DND-41 (cell line): ENCODE data around the gene RABL6.

Experiments used
- ATAC-seq: fragments of 200-7000 bp; cut with Tn5 transposase; 3 replicates; pipeline ENCODE4 v1.9.1; 2021; ENCODE audit warnings: low read depth; ENCODE audit not compliant: insufficient read depth
- DNase-seq: peaks from one replicate; pipeline ENCODE4 v3.0.0-alpha.2; 2020
- H2AFZ ChIP-seq: 2 replicates; pipeline ENCODE4 v1.6.0; 2012; ENCODE audit warnings: low read depth, low read length
- H3K27ac ChIP-seq: 2 replicates; pipeline ENCODE4 v1.5.1; 2012; ENCODE audit warnings: low read length, inconsistent platforms
- H3K27me3 ChIP-seq: fragments of 200-600 bp; sonication (generic); 2 replicates; pipeline ENCODE4 v1.6.0; 2012; ENCODE audit warnings: low read length, mild to moderate bottlenecking, inconsistent platforms; ENCODE audit not compliant: insufficient read depth, poor library complexity
- H3K36me3 ChIP-seq: 2 replicates; pipeline ENCODE4 v1.5.1; 2012; ENCODE audit warnings: low read length, inconsistent platforms; ENCODE audit not compliant: insufficient read depth
- H3K4me1 ChIP-seq: 2 replicates; pipeline ENCODE4 v1.5.1; 2012; ENCODE audit warnings: mild to moderate bottlenecking, low read length; ENCODE audit not compliant: insufficient read depth
- H3K4me2 ChIP-seq: 2 replicates; pipeline ENCODE4 v1.6.0; 2012; ENCODE audit warnings: mild to moderate bottlenecking, moderate library complexity, low read length, inconsistent platforms; ENCODE audit not compliant: insufficient read depth
- H3K4me3 ChIP-seq, 2 experiments: fragments of 200-600 bp in 1 of 2; shearing (Covaris generic) in 1 of 2; 2 replicates each; pipeline ENCODE4 v1.5.1; 2012 to 2016; ENCODE audit warnings: inconsistent platforms in 2 of 2, low read length in 2 of 2, mild to moderate bottlenecking in 2 of 2, low read depth in 1 of 2, moderate library complexity in 1 of 2
- H3K79me2 ChIP-seq: 2 replicates; pipeline ENCODE4 v1.6.0; 2012; ENCODE audit warnings: low read length, inconsistent platforms; ENCODE audit not compliant: insufficient read depth
- H3K9ac ChIP-seq: 2 replicates; pipeline ENCODE4 v1.6.0; 2012; ENCODE audit warnings: low read depth, mild to moderate bottlenecking, inconsistent platforms, low read length, moderate library complexity
- H3K9me3 ChIP-seq: 2 replicates; pipeline ENCODE4 v1.5.1; 2012; ENCODE audit warnings: low read length, moderate library complexity, mild to moderate bottlenecking, inconsistent platforms; ENCODE audit not compliant: insufficient read depth, severe bottlenecking
- H4K20me1 ChIP-seq: 2 replicates; pipeline ENCODE4 v1.6.0; 2012; ENCODE audit warnings: low read length; ENCODE audit not compliant: insufficient read depth
- EZH2 ChIP-seq: IDR thresholded peaks from 3 replicates; pipeline ENCODE4 v1.6.1; 2012; ENCODE audit warnings: borderline replicate concordance, low read depth, mild to moderate bottlenecking, moderate library complexity, low read length, inconsistent platforms; ENCODE audit not compliant: severe bottlenecking
- TF ChIP-seq, protein P1 (sequence below): IDR thresholded peaks from 2 replicates; pipeline ENCODE4 v1.5.1; 2012; ENCODE audit warnings: borderline replicate concordance, low read length, moderate library complexity, mild to moderate bottlenecking; ENCODE audit not compliant: poor library complexity, severe bottlenecking; ENCODE audit errors: extremely low read depth

The RABL6 gene

GRCh38 chr9:136876476-136876875 lies 68.7 kb downstream of the RABL6 start:
- DNase-seq = no peak
- Histone ChIP-seq H3K79me2 (no peaks in the 10 kb centered on the region), H3K4me1 (no peaks in the 10 kb centered on the region), H4K20me1 (no peaks in the 10 kb centered on the region), H3K27ac (no peak overlapping the region), H3K27me3 (no peaks in the 10 kb centered on the region), H3K9ac (no peak overlapping the region), H2AFZ (no peak overlapping the region), H3K4me3 (no peak overlapping the region), H3K36me3 (no peaks in the 10 kb centered on the region), H3K9me3 (peaks cover 12% of the 10 kb centered on the region), H3K4me2 (no peak overlapping the region)
- TF ChIP-seq, protein P1, sequence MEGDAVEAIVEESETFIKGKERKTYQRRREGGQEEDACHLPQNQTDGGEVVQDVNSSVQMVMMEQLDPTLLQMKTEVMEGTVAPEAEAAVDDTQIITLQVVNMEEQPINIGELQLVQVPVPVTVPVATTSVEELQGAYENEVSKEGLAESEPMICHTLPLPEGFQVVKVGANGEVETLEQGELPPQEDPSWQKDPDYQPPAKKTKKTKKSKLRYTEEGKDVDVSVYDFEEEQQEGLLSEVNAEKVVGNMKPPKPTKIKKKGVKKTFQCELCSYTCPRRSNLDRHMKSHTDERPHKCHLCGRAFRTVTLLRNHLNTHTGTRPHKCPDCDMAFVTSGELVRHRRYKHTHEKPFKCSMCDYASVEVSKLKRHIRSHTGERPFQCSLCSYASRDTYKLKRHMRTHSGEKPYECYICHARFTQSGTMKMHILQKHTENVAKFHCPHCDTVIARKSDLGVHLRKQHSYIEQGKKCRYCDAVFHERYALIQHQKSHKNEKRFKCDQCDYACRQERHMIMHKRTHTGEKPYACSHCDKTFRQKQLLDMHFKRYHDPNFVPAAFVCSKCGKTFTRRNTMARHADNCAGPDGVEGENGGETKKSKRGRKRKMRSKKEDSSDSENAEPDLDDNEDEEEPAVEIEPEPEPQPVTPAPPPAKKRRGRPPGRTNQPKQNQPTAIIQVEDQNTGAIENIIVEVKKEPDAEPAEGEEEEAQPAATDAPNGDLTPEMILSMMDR = no peak
- TF ChIP-seq EZH2 = no peak
- ATAC-seq = no peak

DNA sequence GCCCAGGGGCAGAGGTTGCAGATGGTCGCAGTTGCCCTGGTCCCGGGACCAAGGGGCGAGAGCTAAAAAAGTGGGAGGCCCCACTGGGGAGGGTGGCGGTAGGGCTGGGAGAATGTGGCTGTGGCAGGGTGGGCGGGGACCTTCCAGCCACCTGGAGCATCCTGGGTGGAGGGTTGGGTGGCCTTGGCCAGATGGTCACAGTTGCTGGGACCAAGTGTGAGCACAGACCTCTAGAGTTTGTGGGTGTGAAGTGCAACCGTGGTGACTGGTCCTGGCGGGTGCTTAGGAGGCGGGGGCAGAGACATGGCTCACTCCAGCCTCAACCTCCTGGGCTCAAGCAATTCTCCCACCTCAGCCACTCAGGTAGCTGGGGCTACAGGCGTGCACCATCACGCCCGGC lies 72.9 kb downstream of the RABL6 start:
- Histone ChIP-seq H4K20me1 (no peaks in the 10 kb centered on the region), H3K27me3 (no peaks in the 10 kb centered on the region), H3K9me3 (no peaks in the 10 kb centered on the region), H3K36me3 (peaks cover 6% of the 10 kb centered on the region; the same call in 1 of the 2 replicates), H3K4me2 (no peak overlapping the region), H3K79me2 (peaks cover 6% of the 10 kb centered on the region), H3K9ac (no peak overlapping the region), H3K4me3 (no peak overlapping the region), H3K27ac (no peak overlapping the region), H3K4me1 (peaks cover 10% of the 10 kb centered on the region), H2AFZ (no peak overlapping the region)
- ATAC-seq (no peak), DNase-seq (no peak)
- TF ChIP-seq EZH2 = no peak
- TF ChIP-seq, protein P1 = no peak

- DNase-seq (no peak), ATAC-seq (no peak)
- H3K9me3 ChIP-seq = no peaks in the 10 kb centered on the region
- peaks cover 8% of the 10 kb centered on the region for H3K79me2 ChIP-seq
- no peak for TF ChIP-seq EZH2
- TF ChIP-seq, protein P1 = no peak
- no peak overlapping the region for H2AFZ ChIP-seq
- no peaks in the 10 kb centered on the region for H3K27me3 ChIP-seq
- H4K20me1 ChIP-seq = no peaks in the 10 kb centered on the region
- peaks cover 6% of the 10 kb centered on the region; the same call in 1 of the 2 replicates for H3K36me3 ChIP-seq
- H3K9ac ChIP-seq = no peak overlapping the region
- H3K4me2 ChIP-seq = no peak overlapping the region
- H3K4me3 ChIP-seq = no peak overlapping the region
- H3K27ac ChIP-seq = no peak overlapping the region
- peaks cover 10% of the 10 kb centered on the region for H3K4me1 ChIP-seq
Measured at GRCh38 chr9:136881691-136882108, 74.0 kb downstream of the RABL6 start.
